HFF-Myc (cell line): Measurements from ENCODE around the gene DISC1.
"Not testable (repeated sequence)": the region's sequence is repeated elsewhere in the genome, so short reads cannot be mapped to it uniquely, and the experiment has no call there.

Source experiments
- DNase-seq: peaks from one replicate; pipeline ENCODE4 v3.0.0-alpha.2; 2011; ENCODE audit warnings: low read depth; ENCODE audit errors: extremely low read depth
- H3K4me3 ChIP-seq: replicated peaks from 2 replicates; pipeline ENCODE4 v1.5.1; 2011; ENCODE audit warnings: low read depth, mild to moderate bottlenecking, control low read depth, low read length
- CTCF ChIP-seq: IDR thresholded peaks from 2 replicates; pipeline ENCODE4 v1.5.1; 2012; ENCODE audit warnings: mild to moderate bottlenecking, low read depth, low read length, control low read depth; ENCODE audit errors: missing control alignments

The DISC1 gene

GRCh38 chr1:231612393-231613089 lies 14.0 kb upstream of the DISC1 start:
- no peak for TF ChIP-seq CTCF
- H3K4me3 ChIP-seq, result no peak overlapping the region
- no peak for DNase-seq

- no peak overlapping the region for H3K4me3 ChIP-seq
- no peak for DNase-seq
- no peak for TF ChIP-seq CTCF
Observed at GRCh38 chr1:231613419-231614349, 12.9 kb upstream of the DISC1 start.

- no peak for DNase-seq
- H3K4me3 ChIP-seq, result no peak overlapping the region
- TF ChIP-seq CTCF, result no peak
Observed at GRCh38 chr1:231616667-231617066, 9.9 kb upstream of the DISC1 start.

- no peak overlapping the region for H3K4me3 ChIP-seq
- TF ChIP-seq CTCF, result no peak
- no peak for DNase-seq
Observed at GRCh38 chr1:231618609-231619256, 7.9 kb upstream of the DISC1 start.

- TF ChIP-seq CTCF, result no peak
- no peak for DNase-seq
Observed at GRCh38 chr1:231619257-231619634, 7.3 kb upstream of the DISC1 start.

GRCh38 chr1:231625042-231625441 lies 1.5 kb upstream of the DISC1 start:
- DNase-seq, H3K4me3 ChIP-seq: not testable (repeated sequence)

More at GRCh38 chr1:231619257-231619634, 7.3 kb upstream of the DISC1 start:
- H3K4me3 ChIP-seq, result no peak overlapping the region

- no peak for TF ChIP-seq CTCF
- peak overlapping the region; percentile 63 for H3K4me3 ChIP-seq
- no peak for DNase-seq
Observed at GRCh38 chr1:231625975-231626534, 535 bp upstream of the DISC1 start.
